C4-2B (cell line): ENCODE results near the gene HOXC11.
A peak's percentile ranks its signal among the peaks of the same experiment; 100 is the strongest.

ENCODE experiments used
- ZFX ChIP-seq: fragments of 450-650 bp; IDR thresholded peaks from 2 replicates; pipeline ENCODE4 v1.6.1; 2017
- TF ChIP-seq, protein P1 (sequence below): fragments of 450-650 bp; conservative IDR thresholded peaks from 2 replicates; pipeline ENCODE4 v1.5.1; 2017; ENCODE audit warnings: mild to moderate bottlenecking

DNA sequence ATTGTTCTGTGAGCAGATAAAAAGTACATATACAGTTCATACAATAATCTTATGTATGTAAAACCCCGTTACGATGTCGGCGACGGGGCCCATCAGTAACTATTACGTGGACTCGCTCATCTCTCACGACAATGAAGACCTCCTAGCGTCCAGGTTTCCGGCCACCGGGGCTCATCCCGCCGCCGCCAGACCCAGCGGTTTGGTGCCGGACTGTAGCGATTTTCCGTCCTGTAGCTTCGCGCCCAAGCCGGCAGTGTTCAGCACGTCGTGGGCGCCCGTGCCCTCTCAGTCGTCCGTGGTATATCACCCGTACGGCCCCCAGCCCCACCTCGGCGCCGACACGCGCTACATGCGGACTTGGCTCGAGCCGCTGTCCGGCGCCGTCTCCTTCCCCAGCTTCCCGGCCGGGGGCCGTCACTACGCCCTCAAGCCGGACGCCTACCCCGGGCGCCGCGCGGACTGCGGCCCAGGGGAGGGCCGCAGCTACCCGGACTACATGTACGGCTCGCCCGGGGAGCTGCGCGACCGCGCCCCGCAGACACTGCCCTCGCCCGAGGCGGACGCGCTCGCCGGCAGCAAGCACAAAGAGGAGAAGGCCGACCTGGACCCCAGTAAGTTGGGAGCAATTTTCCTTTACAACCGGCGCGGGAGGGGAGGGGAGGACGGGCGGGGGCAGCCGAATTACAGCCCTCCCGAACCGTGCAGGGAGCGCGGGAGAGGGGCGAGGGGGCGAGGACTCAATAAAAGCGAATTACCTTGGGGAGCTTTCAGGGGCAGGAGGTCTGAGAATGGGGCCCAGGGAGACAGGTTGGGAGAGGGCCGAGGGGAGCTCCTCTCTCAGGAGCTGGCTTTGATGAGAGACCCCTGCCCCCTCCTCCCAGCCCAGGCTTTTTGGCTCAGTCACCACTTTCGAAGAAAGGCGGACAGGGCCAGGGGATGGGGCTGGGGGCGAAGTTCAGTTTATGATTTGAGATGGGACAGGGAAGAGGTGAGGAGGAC is 27.5 kb downstream of the HOXC11 start, which contains the start of gene HOXC9:
- TF ChIP-seq, protein P1, sequence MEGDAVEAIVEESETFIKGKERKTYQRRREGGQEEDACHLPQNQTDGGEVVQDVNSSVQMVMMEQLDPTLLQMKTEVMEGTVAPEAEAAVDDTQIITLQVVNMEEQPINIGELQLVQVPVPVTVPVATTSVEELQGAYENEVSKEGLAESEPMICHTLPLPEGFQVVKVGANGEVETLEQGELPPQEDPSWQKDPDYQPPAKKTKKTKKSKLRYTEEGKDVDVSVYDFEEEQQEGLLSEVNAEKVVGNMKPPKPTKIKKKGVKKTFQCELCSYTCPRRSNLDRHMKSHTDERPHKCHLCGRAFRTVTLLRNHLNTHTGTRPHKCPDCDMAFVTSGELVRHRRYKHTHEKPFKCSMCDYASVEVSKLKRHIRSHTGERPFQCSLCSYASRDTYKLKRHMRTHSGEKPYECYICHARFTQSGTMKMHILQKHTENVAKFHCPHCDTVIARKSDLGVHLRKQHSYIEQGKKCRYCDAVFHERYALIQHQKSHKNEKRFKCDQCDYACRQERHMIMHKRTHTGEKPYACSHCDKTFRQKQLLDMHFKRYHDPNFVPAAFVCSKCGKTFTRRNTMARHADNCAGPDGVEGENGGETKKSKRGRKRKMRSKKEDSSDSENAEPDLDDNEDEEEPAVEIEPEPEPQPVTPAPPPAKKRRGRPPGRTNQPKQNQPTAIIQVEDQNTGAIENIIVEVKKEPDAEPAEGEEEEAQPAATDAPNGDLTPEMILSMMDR = no peak
- TF ChIP-seq ZFX = peak; percentile 50; the same call in 1 of the 2 replicates
